Measurements from ENCODE around the gene ST3GAL2. TPM values are rescaled to one million over a fixed set of nuclear protein-coding genes. Genes with fewer than 3 reads are reported as not detected.

The ST3GAL2 gene, protein sequence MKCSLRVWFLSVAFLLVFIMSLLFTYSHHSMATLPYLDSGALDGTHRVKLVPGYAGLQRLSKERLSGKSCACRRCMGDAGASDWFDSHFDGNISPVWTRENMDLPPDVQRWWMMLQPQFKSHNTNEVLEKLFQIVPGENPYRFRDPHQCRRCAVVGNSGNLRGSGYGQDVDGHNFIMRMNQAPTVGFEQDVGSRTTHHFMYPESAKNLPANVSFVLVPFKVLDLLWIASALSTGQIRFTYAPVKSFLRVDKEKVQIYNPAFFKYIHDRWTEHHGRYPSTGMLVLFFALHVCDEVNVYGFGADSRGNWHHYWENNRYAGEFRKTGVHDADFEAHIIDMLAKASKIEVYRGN
- polyA plus RNA-seq (ENCODE audit: insufficient read length in 4 of 4) = 10 to 100 TPM; 25.0 to 34.7 (median 28.2) TPM

DNA sequence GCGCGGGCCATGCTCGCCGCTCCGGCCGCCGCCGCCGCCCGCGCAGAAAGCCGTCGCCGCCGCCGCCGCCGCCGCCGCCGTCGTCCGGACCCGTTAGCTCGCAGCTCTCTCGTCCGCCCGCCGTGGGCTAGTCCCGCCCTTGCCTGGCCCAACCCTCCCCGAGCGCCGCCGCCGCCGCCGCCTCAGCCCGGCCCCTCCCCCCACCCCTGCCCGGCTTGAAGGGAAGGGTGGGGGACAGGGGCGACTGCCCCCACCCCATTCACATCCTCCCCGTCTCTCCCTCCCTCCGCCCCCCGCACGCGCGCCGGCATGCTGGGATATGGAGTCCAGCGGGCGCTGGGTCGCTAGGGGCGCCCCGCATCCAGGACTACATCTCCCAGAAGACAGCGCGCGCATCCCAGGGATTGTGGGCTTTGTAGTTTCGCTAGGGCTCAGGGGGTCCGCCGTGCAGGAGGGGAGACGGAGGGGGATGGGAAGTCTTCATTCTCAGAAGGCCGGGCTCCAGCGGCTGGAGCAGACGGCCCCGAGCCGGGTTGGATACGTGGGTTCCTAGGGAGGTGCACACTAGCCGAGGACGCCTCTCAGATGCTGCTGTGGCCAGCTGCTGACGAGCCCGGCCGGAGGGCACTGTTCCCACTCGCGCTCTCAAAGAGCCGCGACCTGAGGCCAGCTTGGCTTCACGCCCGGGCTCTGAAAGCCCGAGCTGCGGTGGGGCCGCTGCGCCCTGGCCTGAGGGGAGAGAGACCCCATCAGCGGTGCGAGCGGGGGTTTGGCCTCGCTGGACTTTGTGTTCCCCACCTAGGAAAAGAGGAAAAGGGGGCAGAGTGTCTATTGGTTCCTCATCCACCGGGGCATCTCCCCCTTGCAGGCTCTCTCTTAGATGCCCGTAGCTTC lies at the start of gene ST3GAL2:
ST3GAL2 (minus strand) TSS at position 132 of the 894 bp plus-strand sequence. CDS start 40,570 bp downstream, outside the sequence.
- DNase-seq (ENCODE audit: low read depth in 4 of 4, low spot score in 3 of 4) = peak; percentile 92 to 94 (median 92)

- DNase-seq (ENCODE audit: low read depth in 4 of 4, low spot score in 3 of 4) = no peak
Measured at GRCh38 chr16:70484867-70485266, 46.0 kb upstream of the ST3GAL2 start.

DNA sequence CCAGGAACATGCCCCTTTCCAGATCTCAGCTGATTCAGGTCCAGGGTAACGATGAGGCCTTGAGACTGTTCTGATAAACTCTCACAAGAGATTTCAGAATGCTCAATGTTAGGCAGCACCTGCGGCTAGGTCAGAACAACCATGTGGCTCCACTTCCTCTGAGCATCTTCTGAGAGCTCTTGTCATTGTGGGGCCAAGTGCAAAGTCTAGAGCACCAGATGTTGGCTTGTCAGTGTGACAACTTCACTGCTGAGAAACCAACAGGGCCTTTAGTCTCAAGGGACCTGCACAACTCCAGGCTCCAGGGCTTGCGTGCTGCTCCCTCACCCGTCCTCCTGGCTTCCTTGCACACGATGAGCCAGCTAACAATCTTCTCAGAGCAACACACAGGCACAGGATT lies 44.5 kb upstream of the ST3GAL2 start:
- DNase-seq (ENCODE audit: low read depth in 4 of 4, low spot score in 3 of 4) = no peak

- DNase-seq (ENCODE audit: low read depth in 4 of 4, low spot score in 3 of 4) = no peak
Measured at GRCh38 chr16:70482624-70483023, 43.7 kb upstream of the ST3GAL2 start.

DNA sequence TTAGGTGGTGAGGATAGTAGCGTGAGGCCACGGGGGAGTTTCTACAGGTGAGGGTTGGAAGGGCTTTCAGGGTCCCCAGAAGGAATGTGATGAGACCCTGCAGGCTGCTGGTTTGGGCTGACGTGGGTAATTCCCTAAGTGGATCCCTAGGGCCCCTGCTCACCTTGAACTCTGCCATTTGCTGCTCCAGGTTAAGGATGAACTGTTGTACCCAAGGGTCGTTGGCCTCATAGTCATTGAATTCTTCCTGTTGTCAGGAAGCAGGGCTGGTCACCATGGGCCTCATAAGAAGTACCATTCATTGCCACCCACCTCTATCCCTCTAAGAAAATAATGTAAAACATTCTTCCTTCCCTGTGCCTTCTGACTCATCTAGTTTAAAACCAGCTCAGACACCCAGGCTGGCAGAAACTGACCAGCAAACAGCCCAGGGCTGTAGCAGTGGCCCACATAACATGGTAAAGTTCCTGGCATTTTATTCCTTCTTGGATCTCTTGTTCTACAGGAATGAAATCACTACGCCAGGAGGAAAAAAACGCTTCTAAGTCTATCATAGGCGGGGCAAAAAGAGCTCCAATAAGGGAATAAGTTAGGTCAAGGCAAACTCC lies 43.1 kb upstream of the ST3GAL2 start:
- no peak for DNase-seq (ENCODE audit: low read depth in 4 of 4, low spot score in 3 of 4)

GRCh38 chr16:70480127-70481105 lies 41.5 kb upstream of the ST3GAL2 start:
- no peak for DNase-seq (ENCODE audit: low read depth in 4 of 4, low spot score in 3 of 4)

DNA sequence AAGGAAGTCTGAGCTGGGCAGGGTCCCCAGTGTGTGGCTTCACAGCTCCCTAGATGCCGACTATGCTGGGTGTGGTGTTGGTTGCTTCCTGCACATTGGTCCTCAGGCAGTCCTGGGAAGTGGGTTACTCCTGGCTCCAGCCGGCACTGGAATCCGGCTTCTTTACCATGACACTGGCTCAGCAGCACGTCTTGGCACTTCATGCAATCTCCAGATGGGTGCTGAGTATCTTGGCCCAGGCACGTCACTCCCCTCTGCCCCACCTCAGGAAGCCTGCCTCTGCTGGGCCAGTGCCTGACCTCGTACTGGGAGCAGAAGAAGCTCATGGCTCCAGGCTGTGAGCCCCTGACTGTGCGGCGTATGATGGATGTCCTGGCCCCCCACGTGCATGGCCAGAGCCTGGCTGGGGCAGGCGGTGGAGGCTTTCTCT lies 40.0 kb upstream of the ST3GAL2 start:
- DNase-seq (ENCODE audit: low read depth in 4 of 4, low spot score in 3 of 4) = no peak

- no peak for DNase-seq (ENCODE audit: low read depth in 4 of 4, low spot score in 3 of 4)
Measured at GRCh38 chr16:70478169-70478568, 39.3 kb upstream of the ST3GAL2 start.

DNA sequence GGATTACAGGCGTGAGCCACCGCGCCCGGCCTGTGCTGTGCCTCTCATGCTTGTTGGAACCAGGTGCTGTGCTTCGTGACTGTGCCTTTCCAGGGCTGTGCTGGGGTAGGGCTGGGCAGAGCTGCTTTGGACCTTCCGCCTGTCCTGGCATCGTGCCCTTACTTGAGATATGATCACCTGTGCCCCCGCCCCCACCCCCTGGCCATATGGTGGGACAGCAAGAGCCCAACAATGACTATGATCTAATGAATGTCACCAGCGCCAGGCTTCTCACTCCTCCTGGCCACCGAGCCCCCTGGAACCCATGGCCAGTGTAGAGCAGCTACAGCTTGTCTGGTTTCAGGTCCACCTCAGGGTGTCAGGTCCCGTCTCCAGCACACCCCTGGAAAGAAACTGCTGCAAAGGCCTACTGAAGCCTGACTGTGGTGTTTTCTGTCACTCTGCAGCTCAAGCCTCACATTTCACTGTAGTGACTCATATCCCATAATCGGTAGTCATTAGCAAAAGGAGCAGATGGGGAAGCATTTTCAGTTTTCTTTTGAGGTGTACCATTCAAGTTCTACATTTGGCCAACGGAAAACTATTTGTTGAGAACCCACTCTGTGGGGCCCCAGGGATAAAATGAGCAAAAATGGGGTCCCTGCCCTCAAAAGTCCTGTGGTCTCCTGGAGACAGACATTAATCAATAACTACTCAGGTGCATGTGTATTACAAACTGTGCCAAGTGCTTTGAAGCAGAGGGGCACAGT lies 37.5 kb upstream of the ST3GAL2 start:
- no peak for DNase-seq (ENCODE audit: low read depth in 4 of 4, low spot score in 3 of 4)

DNA sequence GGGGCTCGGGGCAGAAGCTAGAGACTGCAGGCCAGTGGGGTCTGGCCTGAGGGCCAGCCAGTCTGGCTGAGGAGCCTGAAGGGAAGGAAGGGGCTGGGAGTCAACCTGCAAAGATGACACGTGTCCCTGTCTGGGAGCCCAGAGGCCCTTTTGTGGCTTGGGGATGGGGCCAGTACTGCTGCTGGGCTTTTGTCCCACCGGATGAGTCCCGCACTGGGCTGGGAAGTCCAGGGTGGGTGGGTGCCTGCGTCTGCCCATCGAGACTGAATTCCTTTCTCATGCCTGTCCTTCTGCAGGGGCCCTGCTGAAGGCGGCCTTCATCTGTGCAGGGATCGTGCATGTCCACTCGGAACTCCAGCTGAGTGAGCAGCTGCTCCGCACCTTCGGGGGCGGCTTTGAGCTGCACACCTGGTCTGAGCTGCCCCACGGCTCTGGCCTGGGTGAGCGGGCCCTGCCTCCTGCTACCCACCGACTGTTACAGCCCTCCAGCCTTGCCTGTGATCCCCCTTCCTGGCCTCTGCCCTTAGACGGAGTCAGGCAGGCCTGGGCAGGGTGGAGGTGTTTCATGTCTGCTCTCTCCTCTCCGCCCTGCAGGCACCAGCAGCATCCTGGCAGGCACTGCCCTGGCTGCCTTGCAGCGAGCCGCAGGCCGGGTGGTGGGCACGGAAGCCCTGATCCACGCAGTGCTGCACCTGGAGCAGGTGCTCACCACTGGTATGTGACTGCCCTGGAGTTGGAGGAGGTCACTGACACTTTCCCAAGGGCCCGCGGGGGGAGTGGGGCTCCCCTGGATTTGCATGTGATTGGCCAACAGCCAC lies 36.4 kb upstream of the ST3GAL2 start:
- no peak for DNase-seq (ENCODE audit: low read depth in 4 of 4, low spot score in 3 of 4)

- DNase-seq (ENCODE audit: low read depth in 4 of 4, low spot score in 3 of 4) = no peak
Measured at GRCh38 chr16:70474320-70475053, 35.6 kb upstream of the ST3GAL2 start.

DNA sequence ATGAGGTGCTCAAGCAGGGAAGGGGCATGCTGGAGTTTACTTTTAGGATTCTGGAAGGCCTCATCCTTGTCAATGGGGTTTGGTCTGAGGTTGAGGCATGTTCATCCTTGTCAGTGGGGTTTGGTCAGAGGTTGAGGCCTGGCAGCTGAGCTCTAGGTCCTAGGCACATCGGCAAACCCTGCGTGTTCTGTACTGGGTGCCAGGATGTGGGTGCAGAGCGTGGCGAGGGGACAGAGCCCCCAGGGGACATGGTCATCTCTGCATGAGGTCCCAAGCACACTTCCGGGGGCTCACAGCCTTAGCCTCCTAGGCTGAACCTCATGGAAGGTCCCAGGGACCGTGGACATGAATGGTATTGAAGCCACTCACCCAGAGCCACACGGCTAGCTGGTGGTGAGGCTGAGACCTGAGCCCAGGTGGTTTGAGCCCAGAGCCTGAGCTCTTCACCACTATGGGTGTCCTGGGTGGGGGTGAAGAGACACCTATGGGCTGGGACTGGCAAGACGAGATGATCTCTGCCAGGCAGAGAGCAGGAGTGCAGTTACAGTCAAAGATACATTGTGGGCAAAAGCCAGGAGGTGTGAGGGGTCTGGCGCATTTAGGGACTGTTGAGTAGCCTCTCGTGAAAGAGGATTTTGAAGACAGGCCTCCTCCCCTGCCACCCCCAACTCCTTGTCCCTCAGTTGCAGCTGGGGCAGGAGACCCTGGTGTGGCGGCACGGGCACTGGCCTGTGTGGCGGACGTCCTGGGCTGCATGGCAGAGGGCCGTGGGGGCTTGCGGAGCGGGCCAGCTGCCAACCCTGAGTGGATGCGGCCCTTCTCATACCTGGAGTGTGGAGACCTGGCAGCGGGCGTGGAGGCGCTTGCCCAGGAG lies 34.8 kb upstream of the ST3GAL2 start:
- no peak for DNase-seq (ENCODE audit: low read depth in 4 of 4, low spot score in 3 of 4)

DNA sequence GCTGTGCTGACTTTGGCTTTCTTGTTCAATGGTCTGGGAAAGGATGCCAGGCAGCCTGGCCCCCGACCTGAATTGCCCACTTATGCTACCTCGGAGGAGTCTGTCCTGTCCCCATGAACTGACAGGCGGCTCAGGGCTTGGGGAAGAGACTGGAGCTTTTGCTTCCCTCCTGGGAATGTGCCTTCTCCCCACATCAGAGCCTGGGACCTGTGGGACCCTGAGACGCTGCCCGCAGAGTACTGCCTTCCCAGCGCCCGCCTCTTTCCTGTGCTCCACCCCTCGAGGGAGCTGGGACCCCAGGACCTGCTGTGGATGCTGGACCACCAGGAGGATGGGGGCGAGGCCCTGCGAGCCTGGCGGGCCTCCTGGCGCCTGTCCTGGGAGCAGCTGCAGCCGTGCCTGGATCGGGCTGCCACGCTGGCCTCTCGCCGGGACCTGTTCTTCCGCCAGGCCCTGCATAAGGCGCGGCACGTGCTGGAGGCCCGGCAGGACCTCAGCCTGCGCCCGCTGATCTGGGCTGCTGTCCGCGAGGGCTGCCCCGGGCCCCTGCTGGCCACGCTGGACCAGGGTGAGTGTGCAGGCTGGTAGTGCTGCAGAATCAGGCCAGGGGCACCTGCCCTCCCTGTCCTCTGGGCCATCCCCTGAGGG lies 34.0 kb upstream of the ST3GAL2 start:
- no peak for DNase-seq (ENCODE audit: low read depth in 4 of 4, low spot score in 3 of 4)

DNA sequence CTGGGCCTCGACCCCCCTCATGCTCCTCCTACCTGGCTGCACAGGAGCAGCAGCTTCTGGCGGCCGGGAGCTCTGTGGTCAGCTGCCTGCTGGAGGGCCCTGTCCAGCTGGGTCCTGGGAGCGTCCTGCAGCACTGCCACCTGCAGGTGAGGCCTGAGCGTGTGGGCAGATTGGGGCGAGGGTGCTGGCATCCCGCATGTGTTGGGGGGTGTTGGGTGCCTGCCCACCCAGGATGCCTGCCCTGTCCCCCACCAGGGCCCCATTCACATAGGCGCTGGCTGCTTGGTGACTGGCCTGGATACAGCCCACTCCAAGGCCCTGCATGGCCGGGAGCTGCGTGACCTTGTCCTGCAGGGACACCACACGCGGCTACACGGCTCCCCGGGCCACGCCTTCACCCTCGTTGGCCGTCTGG lies 32.0 kb upstream of the ST3GAL2 start:
- no peak for DNase-seq (ENCODE audit: low read depth in 4 of 4, low spot score in 3 of 4)

GRCh38 chr16:70470141-70470926 lies 31.4 kb upstream of the ST3GAL2 start:
- DNase-seq (ENCODE audit: low read depth in 4 of 4, low spot score in 3 of 4) = no peak

All from right renal pelvis (tissue), 4 donors.